GM19468 (cell line): Measurements from ENCODE around the gene IL2RG.

Experiments
- ATAC-seq: cut with Tn5 transposase; IDR thresholded peaks from one replicate; pipeline ENCODE4 v1.9.1; 2021; ENCODE audit warnings: mild to moderate bottlenecking, moderate library complexity, moderate number of reproducible peaks; ENCODE audit not compliant: unreplicated experiment; ENCODE audit errors: extremely low read depth

IL2RG gene

DNA sequence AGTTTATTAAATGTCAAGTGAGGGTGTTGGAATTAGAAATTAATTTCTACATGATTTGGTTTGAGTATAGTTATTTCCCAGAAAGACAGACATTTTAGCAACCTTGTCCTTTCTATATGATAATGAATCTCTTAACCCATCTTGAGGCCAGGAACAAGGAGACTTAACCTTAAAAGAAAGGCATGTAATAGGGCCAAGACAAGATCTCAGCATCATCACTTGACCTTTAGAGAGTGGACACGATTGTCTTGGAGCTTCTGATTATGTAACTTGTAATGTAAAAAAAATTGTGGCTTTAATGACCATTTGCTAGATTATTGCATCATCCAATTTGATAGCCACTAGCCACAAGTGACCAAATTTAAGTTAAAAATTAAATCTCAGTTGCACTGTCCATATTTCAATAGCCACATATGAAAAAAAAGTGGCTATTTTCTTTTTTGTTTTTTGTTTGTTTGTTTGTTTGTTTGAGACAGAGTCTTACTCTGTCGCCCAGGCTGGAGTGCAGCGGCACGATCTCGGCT lies 29.2 kb downstream of the IL2RG start:
- no peak for ATAC-seq

DNA sequence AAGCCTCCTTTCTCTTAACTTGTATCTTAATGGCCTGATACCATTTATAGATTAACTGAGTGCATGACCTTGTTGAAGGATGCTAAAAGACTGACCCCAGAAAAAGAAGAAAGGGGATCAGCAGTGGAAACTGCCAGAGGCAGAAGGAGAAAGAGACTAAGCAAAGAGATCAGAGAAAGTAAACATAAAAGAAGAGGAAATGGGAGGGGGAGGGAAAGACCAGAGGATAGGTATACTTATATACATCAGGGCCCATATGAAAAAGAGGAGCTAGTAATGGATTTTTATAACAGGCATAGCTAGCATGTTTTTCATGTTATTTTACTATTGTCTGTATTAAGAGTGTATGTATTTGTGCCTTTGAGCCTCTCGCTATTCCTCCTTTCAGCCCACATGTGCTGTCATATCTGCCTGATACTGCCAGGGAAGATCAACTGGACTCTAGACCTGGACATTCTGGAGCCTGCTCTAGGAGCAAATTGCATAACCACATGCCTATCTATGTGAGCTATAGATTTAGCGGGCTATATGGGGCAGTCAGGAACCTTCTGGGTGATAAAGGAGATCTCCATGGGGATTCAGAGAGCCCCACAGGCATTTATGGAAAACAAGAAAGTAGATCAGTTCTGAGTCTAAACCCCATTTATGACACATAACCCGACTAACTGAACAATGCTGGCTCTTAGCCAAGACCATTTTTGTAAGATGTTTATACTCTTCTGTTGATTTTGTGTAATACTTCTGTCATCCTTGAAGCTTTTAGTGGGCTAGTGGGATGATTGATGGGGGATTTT lies 29.9 kb downstream of the IL2RG start:
- ATAC-seq, result no peak

DNA sequence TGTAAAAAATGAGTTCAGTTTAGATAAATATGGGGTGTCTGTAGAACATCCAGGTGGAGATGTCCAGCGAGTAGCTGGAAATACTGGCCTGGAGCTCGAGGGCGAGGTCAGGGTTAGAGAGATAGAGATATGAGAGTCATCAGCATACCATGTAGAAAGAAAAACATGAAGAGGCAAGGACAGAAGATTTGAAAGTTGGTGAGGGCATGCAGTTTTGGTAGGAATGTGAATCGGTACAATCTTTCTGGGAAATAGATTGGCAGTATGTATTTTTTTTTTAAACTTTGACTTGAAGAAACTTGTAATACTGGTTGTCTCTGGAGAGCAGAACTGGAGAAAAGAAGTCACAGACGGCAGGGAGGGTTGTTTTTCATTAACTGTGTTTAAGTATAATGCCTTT lies 40.8 kb downstream of the IL2RG start:
- no peak for ATAC-seq

- peak; percentile 96 for ATAC-seq
Observed at GRCh38 chrX:71068044-71068918, 43.1 kb downstream of the IL2RG start, which contains the start of gene SNX12. Gene SNX12 (minus strand): TSS chrX:71068334. CDS start chrX:71068306, 28 bp downstream.

DNA sequence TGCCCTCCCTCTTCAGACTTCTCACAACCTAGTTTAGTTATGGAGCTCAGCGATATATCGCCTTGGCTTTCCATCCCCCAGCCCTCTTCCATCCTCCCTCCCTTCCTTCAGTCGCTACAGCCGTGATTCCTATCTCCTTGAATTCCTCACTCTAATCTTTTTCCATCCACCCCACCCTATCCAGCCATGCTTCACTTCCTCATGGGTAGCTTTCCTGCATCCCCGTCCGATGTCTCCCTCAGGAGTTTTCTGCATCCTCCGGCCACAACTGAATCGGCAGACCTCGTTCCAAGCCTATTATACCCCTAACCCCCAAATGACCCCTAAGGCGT lies 43.7 kb downstream of the IL2RG start:
- no peak for ATAC-seq

- no peak for ATAC-seq
Observed at GRCh38 chrX:71067089-71067488, 44.3 kb downstream of the IL2RG start.

DNA sequence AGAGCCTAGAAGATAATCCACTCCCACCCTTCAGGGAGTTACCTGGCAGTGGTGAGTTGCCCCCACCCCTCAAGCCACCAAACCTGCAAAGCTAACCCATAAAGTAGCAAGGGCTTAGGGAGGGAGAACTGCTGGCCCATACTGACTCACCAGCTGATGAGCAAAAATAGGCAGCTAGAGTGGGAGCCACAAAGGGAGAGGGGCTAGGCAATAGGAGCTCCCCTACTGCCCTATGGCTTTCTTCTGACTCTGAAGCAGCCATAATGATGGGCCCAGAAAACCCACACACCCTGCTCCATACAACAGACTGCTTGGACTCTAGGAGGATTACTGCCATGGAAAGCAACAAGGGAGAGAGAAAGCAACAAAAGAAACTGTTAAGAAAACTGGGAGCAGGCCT lies 51.2 kb downstream of the IL2RG start:
- ATAC-seq, result no peak

DNA sequence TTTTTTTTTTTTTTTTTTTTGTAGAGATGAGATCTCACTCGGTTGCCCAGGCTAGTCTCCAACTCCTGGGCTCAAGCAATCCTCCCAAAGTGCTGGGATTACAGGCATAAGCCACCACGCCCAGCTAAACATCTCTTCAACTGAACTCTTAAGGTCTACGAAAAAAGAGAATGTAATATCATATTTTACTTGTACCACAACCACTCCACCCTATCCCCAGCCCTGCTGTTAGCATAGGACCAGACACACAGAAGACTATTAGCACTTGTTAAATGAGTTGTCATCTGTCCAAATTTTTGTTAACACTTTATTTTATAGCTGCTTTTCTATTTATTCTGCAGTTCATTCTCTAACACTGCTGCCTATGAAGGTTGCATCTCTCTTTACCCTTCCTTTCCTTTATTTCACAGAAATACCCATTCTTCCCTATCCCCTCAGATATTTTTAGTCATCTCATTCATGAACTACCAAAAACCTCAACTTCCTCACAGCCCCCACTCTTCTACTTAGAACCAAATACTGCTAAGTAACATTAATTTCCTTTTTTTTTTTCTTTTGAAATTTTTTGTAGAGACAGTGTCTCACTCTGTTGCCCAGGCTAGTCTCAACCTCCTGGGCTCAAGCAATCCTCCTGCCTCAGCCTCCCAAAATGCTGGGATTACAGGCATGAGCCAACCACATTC lies 53.4 kb downstream of the IL2RG start:
- ATAC-seq, result no peak
